Measurements from ENCODE around the gene IZUMO2. TPM values are rescaled to one million over a fixed set of nuclear protein-coding genes. Genes with fewer than 3 reads are reported as not detected.

Gene IZUMO2
- total RNA-seq, 1 donor from 2014 or later = not detected

- ATAC-seq = no peak
- H3K9me3 ChIP-seq = no peaks in the 10 kb centered on the region
These were observed 4.5 kb downstream of the IZUMO2 start for GRCh38 chr19:50158577-50158976.

GRCh38 chr19:50155520-50156109, 7.5 kb downstream of the IZUMO2 start:
- intact Hi-C loops (cut with DNase I) = no loop called here
- TF ChIP-seq CTCF (IDR thresholded peaks at IDR 0.05) = no peak

More at GRCh38 chr19:50158577-50158976, 4.5 kb downstream of the IZUMO2 start:
- Histone ChIP-seq H3K27ac (no peak overlapping the region), H3K27me3 (no peaks in the 10 kb centered on the region), H3K4me1 (no peaks in the 10 kb centered on the region), H3K4me3 (no peak overlapping the region), H3K36me3 (no peaks in the 10 kb centered on the region)
- DNase-seq = no peak
- intact Hi-C loops (cut with DNase I) = no loop called here
- no peak for TF ChIP-seq CTCF (IDR thresholded peaks at IDR 0.05)

GRCh38 chr19:50154529-50154928, 8.6 kb downstream of the IZUMO2 start:
- ATAC-seq (no peak), DNase-seq (no peak)
- H3K4me1 ChIP-seq = no peaks in the 10 kb centered on the region
- H3K36me3 ChIP-seq = no peaks in the 10 kb centered on the region
- TF ChIP-seq CTCF (IDR thresholded peaks at IDR 0.05) = no peak
- H3K27ac ChIP-seq = no peak overlapping the region
- no peak overlapping the region for H3K4me3 ChIP-seq
- no peaks in the 10 kb centered on the region for H3K27me3 ChIP-seq
- no peaks in the 10 kb centered on the region for H3K9me3 ChIP-seq
- intact Hi-C loops (cut with DNase I) = no loop called here

More at GRCh38 chr19:50155520-50156109, 7.5 kb downstream of the IZUMO2 start:
- DNase-seq = no peak
- ATAC-seq = no peak
- H3K27ac ChIP-seq = no peak overlapping the region
- H3K4me3 ChIP-seq = no peak overlapping the region
- H3K9me3 ChIP-seq = no peaks in the 10 kb centered on the region
- H3K27me3 ChIP-seq = no peaks in the 10 kb centered on the region
- H3K4me1 ChIP-seq = no peaks in the 10 kb centered on the region
- H3K36me3 ChIP-seq = no peaks in the 10 kb centered on the region

GRCh38 chr19:50152578-50152977, 10.5 kb downstream of the IZUMO2 start:
- H3K4me1 ChIP-seq = no peaks in the 10 kb centered on the region

GRCh38 chr19:50148528-50148927, 14.6 kb downstream of the IZUMO2 start:
- Histone ChIP-seq H3K4me3 (no peak overlapping the region), H3K36me3 (no peaks in the 10 kb centered on the region), H3K4me1 (peaks cover 5% of the 10 kb centered on the region), H3K9me3 (no peaks in the 10 kb centered on the region), H3K27me3 (no peaks in the 10 kb centered on the region), H3K27ac (no peak overlapping the region)
- ATAC-seq (no peak), DNase-seq (no peak)
- intact Hi-C loops (cut with DNase I) = no loop called here
- TF ChIP-seq CTCF (IDR thresholded peaks at IDR 0.05) = no peak

More at GRCh38 chr19:50152578-50152977, 10.5 kb downstream of the IZUMO2 start:
- Histone ChIP-seq H3K9me3 (no peaks in the 10 kb centered on the region), H3K27me3 (no peaks in the 10 kb centered on the region), H3K36me3 (no peaks in the 10 kb centered on the region), H3K27ac (no peak overlapping the region), H3K4me3 (no peak overlapping the region)
- DNase-seq (no peak), ATAC-seq (no peak)
- intact Hi-C loops (cut with DNase I) = no loop called here
- TF ChIP-seq CTCF (IDR thresholded peaks at IDR 0.05) = no peak
